ENCODE results near the gene TBC1D26. TPM values are rescaled to one million over a fixed set of nuclear protein-coding genes. Genes with fewer than 3 reads are reported as not detected.
"Not testable (repeated sequence)": the region's sequence is repeated elsewhere in the genome, so short reads cannot be mapped to it uniquely, and the experiment has no call there.

TBC1D26 gene
- polyA plus RNA-seq, 1 donor from 2014 or later, result 7.5 TPM

GRCh38 chr17:15744074-15744676, 12.1 kb downstream of the TBC1D26 start:
- no peaks in the 10 kb centered on the region for H3K9me2 ChIP-seq (ENCODE audit: insufficient read depth, low read length)
- TF ChIP-seq EZH2 (IDR thresholded peaks at IDR 0.05; ENCODE audit: borderline replicate concordance, insufficient read depth, low read length, poor library complexity, severe bottlenecking) (no peak), EP300 (conservative IDR thresholded peaks at IDR 0.05; ENCODE audit: poor library complexity, severe bottlenecking) (no peak), MXI1 (conservative IDR thresholded peaks at IDR 0.05; ENCODE audit: poor library complexity, severe bottlenecking) (no peak), REST (IDR thresholded peaks at IDR 0.05; ENCODE audit: borderline replicate concordance) (no peak), CTCF (IDR thresholded peaks at IDR 0.05; ENCODE audit: poor library complexity, severe bottlenecking) (no peak), RAD21 (conservative IDR thresholded peaks at IDR 0.05) (no peak), TAF1 (IDR thresholded peaks at IDR 0.05; ENCODE audit: low read depth) (no peak), SMC3 (conservative IDR thresholded peaks at IDR 0.05; ENCODE audit: poor library complexity) (no peak), POLR2AphosphoS5 (IDR thresholded peaks at IDR 0.05) (no peak)
- H4K20me1 ChIP-seq (ENCODE audit: insufficient read depth), result no peaks in the 10 kb centered on the region
- no peaks in the 10 kb centered on the region for H3F3A ChIP-seq (ENCODE audit: insufficient read depth, low read length, poor library complexity, severe bottlenecking)
- no peak overlapping the region for H3K4me2 ChIP-seq (ENCODE audit: low read length)
- no peaks in the 10 kb centered on the region for H3K79me2 ChIP-seq (replicated peaks; ENCODE audit: insufficient read depth, low read length)
- H3K9me3 ChIP-seq (ENCODE audit: low read length), result no peaks in the 10 kb centered on the region
- no peak overlapping the region for H2AFZ ChIP-seq (ENCODE audit: low read depth, low read length)
- H3K27me3 ChIP-seq (ENCODE audit: insufficient read depth, low read depth, low read length), result no peaks in the 10 kb centered on the region
- H3K36me3 ChIP-seq (ENCODE audit: insufficient read depth, low read length), result no peaks in the 10 kb centered on the region
- no peak overlapping the region for H3K4me3 ChIP-seq (ENCODE audit: low read length)
- no peak overlapping the region for H3K9ac ChIP-seq (ENCODE audit: low read length)
- no peak overlapping the region for H3K27ac ChIP-seq (ENCODE audit: low read length)

- H3K4me2 ChIP-seq (ENCODE audit: low read length), result no peak overlapping the region
- H3K9ac ChIP-seq (ENCODE audit: low read length), result no peak overlapping the region
- H3K9me2 ChIP-seq (ENCODE audit: insufficient read depth, low read length), result no peaks in the 10 kb centered on the region
- no peak overlapping the region for H3K4me3 ChIP-seq (ENCODE audit: low read length)
- no peak overlapping the region for H2AFZ ChIP-seq (ENCODE audit: low read depth, low read length)
- no peak for TF ChIP-seq SMC3 (conservative IDR thresholded peaks at IDR 0.05; ENCODE audit: poor library complexity)
- no peaks in the 10 kb centered on the region for H4K20me1 ChIP-seq (ENCODE audit: insufficient read depth)
- no peak overlapping the region for H3K27ac ChIP-seq (ENCODE audit: low read length)
- no peaks in the 10 kb centered on the region for H3K27me3 ChIP-seq (ENCODE audit: insufficient read depth, low read depth, low read length)
- no peaks in the 10 kb centered on the region for H3F3A ChIP-seq (ENCODE audit: insufficient read depth, low read length, poor library complexity, severe bottlenecking)
- H3K36me3 ChIP-seq (ENCODE audit: insufficient read depth, low read length), result no peaks in the 10 kb centered on the region
- no peaks in the 10 kb centered on the region for H3K9me3 ChIP-seq (ENCODE audit: low read length)
- H3K79me2 ChIP-seq (replicated peaks; ENCODE audit: insufficient read depth, low read length), result no peaks in the 10 kb centered on the region
These were observed 12.8 kb downstream of the TBC1D26 start for GRCh38 chr17:15744885-15745284.

- H3F3A ChIP-seq (ENCODE audit: insufficient read depth, low read length, poor library complexity, severe bottlenecking); H3K4me3 ChIP-seq (ENCODE audit: low read length); H3K9ac ChIP-seq (ENCODE audit: low read length); H3K79me2 ChIP-seq (replicated peaks; ENCODE audit: insufficient read depth, low read length); H3K27me3 ChIP-seq (ENCODE audit: insufficient read depth, low read depth, low read length); H3K27ac ChIP-seq (ENCODE audit: low read length); H2AFZ ChIP-seq (ENCODE audit: low read depth, low read length); H3K9me2 ChIP-seq (ENCODE audit: insufficient read depth, low read length); H3K4me2 ChIP-seq (ENCODE audit: low read length); H4K20me1 ChIP-seq (ENCODE audit: insufficient read depth); H3K36me3 ChIP-seq (ENCODE audit: insufficient read depth, low read length); H3K9me3 ChIP-seq (ENCODE audit: low read length): not testable (repeated sequence)
These were observed 17.3 kb downstream of the TBC1D26 start for GRCh38 chr17:15749403-15749802.

GRCh38 chr17:15768865-15769533, 36.9 kb downstream of the TBC1D26 start:
- H3K79me2 ChIP-seq (replicated peaks; ENCODE audit: insufficient read depth, low read length); H3K9ac ChIP-seq (ENCODE audit: low read length); H3F3A ChIP-seq (ENCODE audit: insufficient read depth, low read length, poor library complexity, severe bottlenecking); H4K20me1 ChIP-seq (ENCODE audit: insufficient read depth); H3K27me3 ChIP-seq (ENCODE audit: insufficient read depth, low read depth, low read length); H3K9me2 ChIP-seq (ENCODE audit: insufficient read depth, low read length); H3K4me2 ChIP-seq (ENCODE audit: low read length); H3K9me3 ChIP-seq (ENCODE audit: low read length); H3K4me3 ChIP-seq (ENCODE audit: low read length); H3K36me3 ChIP-seq (ENCODE audit: insufficient read depth, low read length); H3K27ac ChIP-seq (ENCODE audit: low read length); H2AFZ ChIP-seq (ENCODE audit: low read depth, low read length): not testable (repeated sequence)

- H3K27me3 ChIP-seq (ENCODE audit: insufficient read depth, low read depth, low read length); H3K36me3 ChIP-seq (ENCODE audit: insufficient read depth, low read length); H3K79me2 ChIP-seq (replicated peaks; ENCODE audit: insufficient read depth, low read length); H3F3A ChIP-seq (ENCODE audit: insufficient read depth, low read length, poor library complexity, severe bottlenecking); H3K4me2 ChIP-seq (ENCODE audit: low read length); H3K27ac ChIP-seq (ENCODE audit: low read length); H3K9me3 ChIP-seq (ENCODE audit: low read length); H4K20me1 ChIP-seq (ENCODE audit: insufficient read depth); H3K9me2 ChIP-seq (ENCODE audit: insufficient read depth, low read length); H3K4me3 ChIP-seq (ENCODE audit: low read length); H2AFZ ChIP-seq (ENCODE audit: low read depth, low read length); H3K9ac ChIP-seq (ENCODE audit: low read length): not testable (repeated sequence)
These were observed 38.6 kb downstream of the TBC1D26 start for GRCh38 chr17:15770679-15771078.

Data from neural cell (in vitro differentiated cells).